Body of pancreas (tissue), 4 donors: ENCODE measurements around the gene POU3F2.

Experiments used
- POLR2A ChIP-seq, 3 donors: fragments of 450-650 bp; IDR thresholded peaks; one replicate each; pipeline ENCODE4 v1.6.1; 2016; ENCODE audit warnings: antibody characterized with exemption in 3 of 3, mild to moderate bottlenecking in 2 of 3
- TF ChIP-seq, protein P1 (sequence below), 7 experiments: fragments of 450-650 bp in 4 of 7; fragments of 200-600 bp in 3 of 7; sonication (generic) in 3 of 7; IDR thresholded peaks; one replicate each; pipeline ENCODE4 v1.5.1; 2016 to 2019; ENCODE audit warnings: antibody characterized with exemption in 7 of 7

GRCh38 chr6:98838032-98838431, 3.7 kb downstream of the POU3F2 start:
- TF ChIP-seq, protein P1, sequence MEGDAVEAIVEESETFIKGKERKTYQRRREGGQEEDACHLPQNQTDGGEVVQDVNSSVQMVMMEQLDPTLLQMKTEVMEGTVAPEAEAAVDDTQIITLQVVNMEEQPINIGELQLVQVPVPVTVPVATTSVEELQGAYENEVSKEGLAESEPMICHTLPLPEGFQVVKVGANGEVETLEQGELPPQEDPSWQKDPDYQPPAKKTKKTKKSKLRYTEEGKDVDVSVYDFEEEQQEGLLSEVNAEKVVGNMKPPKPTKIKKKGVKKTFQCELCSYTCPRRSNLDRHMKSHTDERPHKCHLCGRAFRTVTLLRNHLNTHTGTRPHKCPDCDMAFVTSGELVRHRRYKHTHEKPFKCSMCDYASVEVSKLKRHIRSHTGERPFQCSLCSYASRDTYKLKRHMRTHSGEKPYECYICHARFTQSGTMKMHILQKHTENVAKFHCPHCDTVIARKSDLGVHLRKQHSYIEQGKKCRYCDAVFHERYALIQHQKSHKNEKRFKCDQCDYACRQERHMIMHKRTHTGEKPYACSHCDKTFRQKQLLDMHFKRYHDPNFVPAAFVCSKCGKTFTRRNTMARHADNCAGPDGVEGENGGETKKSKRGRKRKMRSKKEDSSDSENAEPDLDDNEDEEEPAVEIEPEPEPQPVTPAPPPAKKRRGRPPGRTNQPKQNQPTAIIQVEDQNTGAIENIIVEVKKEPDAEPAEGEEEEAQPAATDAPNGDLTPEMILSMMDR (IDR thresholded peaks at IDR 0.05): no peak
- TF ChIP-seq POLR2A (IDR thresholded peaks at IDR 0.05): no peak
